GM19328 (cell line): ENCODE measurements around the gene ONECUT3.

Experiments used
- ATAC-seq: cut with Tn5 transposase; IDR thresholded peaks from one replicate; pipeline ENCODE4 v1.9.1; 2021; ENCODE audit warnings: mild to moderate bottlenecking, moderate library complexity; ENCODE audit not compliant: unreplicated experiment

The ONECUT3 gene

GRCh38 chr19:1828279-1829238 is 75.3 kb downstream of the ONECUT3 start:
- ATAC-seq: no peak

- ATAC-seq: no peak
Measured at GRCh38 chr19:1829958-1830357, 76.7 kb downstream of the ONECUT3 start.

- ATAC-seq: no peak
Measured at GRCh38 chr19:1830568-1830967, 77.3 kb downstream of the ONECUT3 start.
